ENCODE measurements around the gene LBP. TPM values are rescaled to one million over a fixed set of nuclear protein-coding genes. Genes with fewer than 3 reads are reported as not detected.

The LBP gene
- total and polyA plus RNA-seq, 2 of the 13 experiments (the other 11 are each of a cell fraction or from before 2014, with no cell fraction given): 0.07 to 0.20 TPM

GRCh38 chr20:38343311-38344106 lies 2.8 kb upstream of the LBP start (continued):
- TF ChIP-seq PRDM4 (CRISPR knock-in tag; IDR thresholded peaks at IDR 0.05; ENCODE audit: borderline replicate concordance) (peak; percentile 83), SALL1 (CRISPR knock-in tag; IDR thresholded peaks at IDR 0.05) (peak; percentile 78), SMAD3 (CRISPR knock-in tag; IDR thresholded peaks at IDR 0.05) (peak; percentile 84), ZBTB21 (CRISPR knock-in tag; IDR thresholded peaks at IDR 0.05) (no peak), GABPB1 (CRISPR knock-in tag; IDR thresholded peaks at IDR 0.05) (peak; percentile 62), ZNF431 (CRISPR knock-in tag; IDR thresholded peaks at IDR 0.05; ENCODE audit: borderline replicate concordance, low read depth) (peak; percentile 76; the same call in 1 of the 2 replicates), ZNF589 (CRISPR knock-in tag; conservative IDR thresholded peaks at IDR 0.05) (no peak), FOSL2 (CRISPR knock-in tag; IDR thresholded peaks at IDR 0.05) (peak; percentile 52), TGIF2 (CRISPR knock-in tag; IDR thresholded peaks at IDR 0.05) (peak; percentile 70; the same call in 1 of the 2 replicates), ISL2 (CRISPR knock-in tag; IDR thresholded peaks at IDR 0.05) (peak; percentile 37; the same call in 1 of the 2 replicates), ZNF547 (CRISPR knock-in tag; IDR thresholded peaks at IDR 0.05) (peak; percentile 98), ZNF562 (CRISPR knock-in tag; IDR thresholded peaks at IDR 0.05; ENCODE audit: borderline replicate concordance) (no peak), ZSCAN25 (CRISPR knock-in tag; IDR thresholded peaks at IDR 0.05) (peak; percentile 97), FOXC1 (CRISPR knock-in tag; IDR thresholded peaks at IDR 0.05; ENCODE audit: borderline replicate concordance) (peak; percentile 79; the same call in 1 of the 2 replicates), NR2F1 (CRISPR knock-in tag; IDR thresholded peaks at IDR 0.05) (peak in 1 of 2 experiments; percentile 60; a peak in 1 of 4 replicates), MED8 (CRISPR knock-in tag; IDR thresholded peaks at IDR 0.05; ENCODE audit: insufficient replicate concordance) (peak; percentile 28), BRD4 (CRISPR knock-in tag; IDR thresholded peaks at IDR 0.05) (peak; percentile 73; the same call in 1 of the 2 replicates), FOXA3 (CRISPR knock-in tag; IDR thresholded peaks at IDR 0.05) (peak; percentile 72), CREM (IDR thresholded peaks at IDR 0.05) (peak; percentile 20; the same call in 1 of the 2 replicates), CREM (CRISPR knock-in tag; IDR thresholded peaks at IDR 0.05) (no peak), TFE3 (CRISPR knock-in tag; IDR thresholded peaks at IDR 0.05) (peak; percentile 70), ZNF607 (CRISPR knock-in tag; IDR thresholded peaks at IDR 0.05; ENCODE audit: borderline replicate concordance) (peak; percentile 94), FIP1L1 (IDR thresholded peaks at IDR 0.05; ENCODE audit: borderline replicate concordance, insufficient read depth, low read depth, low read length) (0 out of 2 replicates have a peak, but pooled peaks have one; percentile 45), GPN1 (CRISPR knock-in tag; IDR thresholded peaks at IDR 0.05; ENCODE audit: borderline replicate concordance) (no peak), KLF13 (CRISPR knock-in tag; IDR thresholded peaks at IDR 0.05) (0 out of 2 replicates have a peak, but pooled peaks have one; percentile 93), ZNF205 (CRISPR knock-in tag; IDR thresholded peaks at IDR 0.05) (peak; percentile 73)
- TF ChIP-seq, protein P1, sequence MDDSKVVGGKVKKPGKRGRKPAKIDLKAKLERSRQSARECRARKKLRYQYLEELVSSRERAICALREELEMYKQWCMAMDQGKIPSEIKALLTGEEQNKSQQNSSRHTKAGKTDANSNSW (CRISPR knock-in tag; IDR thresholded peaks at IDR 0.05; ENCODE audit: borderline replicate concordance): peak; percentile 88; the same call in 1 of the 2 replicates
